ENCODE data around the gene KIF11. TPM values are rescaled to one million over a fixed set of nuclear protein-coding genes. Genes with fewer than 3 reads are reported as not detected.

KIF11 gene
- total RNA-seq, 1 experiment from 2014 or later, result 33.8 TPM

DNA sequence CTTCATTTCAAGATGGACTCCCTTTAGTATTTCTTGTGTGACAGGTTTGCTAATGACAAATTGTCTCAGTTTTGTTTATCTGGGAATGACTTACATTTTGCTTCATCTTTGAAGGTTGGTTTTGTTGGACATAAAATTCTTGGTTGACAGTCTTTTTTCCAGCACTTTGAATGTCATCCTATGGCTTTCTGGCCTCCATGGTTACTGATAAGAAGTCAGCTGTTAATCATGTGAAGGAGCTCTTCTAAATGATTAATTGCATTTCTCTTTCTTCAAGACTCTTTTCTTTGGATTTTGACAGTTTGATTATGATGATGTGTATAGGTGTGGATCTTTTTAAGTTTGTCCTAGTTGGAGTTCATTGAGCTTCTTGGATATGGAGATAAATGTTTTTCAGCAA is 69.9 kb downstream of the KIF11 start:
- TF ChIP-seq EZH2 (IDR thresholded peaks at IDR 0.05), result no peak
- no peak overlapping the region for H3K27ac ChIP-seq (ENCODE audit: low read depth, low read length)
- no peak overlapping the region for H3K4me3 ChIP-seq (replicated peaks in 1 of 2; ENCODE audit: low read depth in 1 of 2, low read length in 2 of 2)
- no peaks in the 10 kb centered on the region for H4K20me1 ChIP-seq (ENCODE audit: insufficient read depth)
- H3K36me3 ChIP-seq (ENCODE audit: control insufficient read depth in 1 of 2, insufficient read depth in 2 of 2, low read length in 2 of 2), result no peaks in the 10 kb centered on the region
- H3K9ac ChIP-seq (ENCODE audit: low read length), result no peak overlapping the region
- no peaks in the 10 kb centered on the region for H3K79me2 ChIP-seq (ENCODE audit: insufficient read depth, low read length)
- no peaks in the 10 kb centered on the region for H3K27me3 ChIP-seq (ENCODE audit: insufficient read depth, low read length)
- H3K4me2 ChIP-seq (ENCODE audit: low read length), result no peak overlapping the region
- no peaks in the 10 kb centered on the region for H3K4me1 ChIP-seq (ENCODE audit: control insufficient read depth in 1 of 2, insufficient read depth in 2 of 2, low read length in 2 of 2)
- ATAC-seq, result no peak
- no peaks in the 10 kb centered on the region for H3K9me2 ChIP-seq (ENCODE audit: insufficient read depth)
- BruUV-seq (replicated peaks), result no TSS peak
- ChIA-PET POLR2A (no interaction called here), RAD21 (ENCODE audit: low non-redundant PET in 1 of 2, low total read pairs in 2 of 2, uncharacterized antibody in 2 of 2, unreplicated experiment in 2 of 2) (no interaction called here), CTCF (no interaction called here)
- no peaks in the 10 kb centered on the region; a peak in 1 of 4 replicates for H3K9me3 ChIP-seq (ENCODE audit: control insufficient read depth in 1 of 2, insufficient read depth in 1 of 2, low read depth in 1 of 2, low read length in 2 of 2)
- H2AFZ ChIP-seq (ENCODE audit: low read depth, low read length, poor library complexity, severe bottlenecking), result no peak overlapping the region
- no peak for DNase-seq (ENCODE audit: low read depth, low spot score)
- intact Hi-C loops (cut with micrococcal nuclease), result no loop called here

- Histone ChIP-seq H3K9me2 (ENCODE audit: insufficient read depth) (no peaks in the 10 kb centered on the region), H3K27me3 (ENCODE audit: insufficient read depth, low read length) (no peaks in the 10 kb centered on the region), H3K4me3 (replicated peaks in 1 of 2; ENCODE audit: low read depth in 1 of 2, low read length in 2 of 2) (no peak overlapping the region), H3K36me3 (ENCODE audit: control insufficient read depth in 1 of 2, insufficient read depth in 2 of 2, low read length in 2 of 2) (no peaks in the 10 kb centered on the region), H3K4me2 (ENCODE audit: low read length) (no peak overlapping the region), H3K79me2 (ENCODE audit: insufficient read depth, low read length) (no peaks in the 10 kb centered on the region), H3K9ac (ENCODE audit: low read length) (no peak overlapping the region), H3K4me1 (ENCODE audit: control insufficient read depth in 1 of 2, insufficient read depth in 2 of 2, low read length in 2 of 2) (no peaks in the 10 kb centered on the region), H3K9me3 (ENCODE audit: control insufficient read depth in 1 of 2, insufficient read depth in 1 of 2, low read depth in 1 of 2, low read length in 2 of 2) (no peaks in the 10 kb centered on the region; a peak in 1 of 4 replicates), H3K27ac (ENCODE audit: low read depth, low read length) (no peak overlapping the region), H4K20me1 (ENCODE audit: insufficient read depth) (no peaks in the 10 kb centered on the region), H2AFZ (ENCODE audit: low read depth, low read length, poor library complexity, severe bottlenecking) (no peak overlapping the region)
- no TSS peak for BruUV-seq (replicated peaks)
- intact Hi-C loops (cut with micrococcal nuclease), result no loop called here
- TF ChIP-seq SP1 (IDR thresholded peaks at IDR 0.05; ENCODE audit: low read depth) (no peak), FOSL1 (IDR thresholded peaks at IDR 0.05; ENCODE audit: low read depth) (no peak), EGR1 (IDR thresholded peaks at IDR 0.05; ENCODE audit: low read depth) (no peak), RAD21 (IDR thresholded peaks at IDR 0.05; ENCODE audit: low read depth) (no peak)
- CTCF ChIA-PET, result no interaction called here
- POLR2A ChIA-PET, result no interaction called here
- RAD21 ChIA-PET (ENCODE audit: low non-redundant PET in 1 of 2, low total read pairs in 2 of 2, uncharacterized antibody in 2 of 2, unreplicated experiment in 2 of 2), result no interaction called here
- DNase-seq (ENCODE audit: low read depth, low spot score), result no peak
- no peak for ATAC-seq
Measured at GRCh38 chr10:92664322-92664721, 71.4 kb downstream of the KIF11 start.

- intact Hi-C loops (cut with micrococcal nuclease), result no loop called here
- Histone ChIP-seq H2AFZ (ENCODE audit: low read depth, low read length, poor library complexity, severe bottlenecking) (no peak overlapping the region), H3K36me3 (ENCODE audit: control insufficient read depth in 1 of 2, insufficient read depth in 2 of 2, low read length in 2 of 2) (no peaks in the 10 kb centered on the region), H3K9me2 (ENCODE audit: insufficient read depth) (no peaks in the 10 kb centered on the region), H3K79me2 (ENCODE audit: insufficient read depth, low read length) (no peaks in the 10 kb centered on the region), H3K9ac (ENCODE audit: low read length) (no peak overlapping the region), H3K4me3 (replicated peaks in 1 of 2; ENCODE audit: low read depth in 1 of 2, low read length in 2 of 2) (no peak overlapping the region), H3K27ac (ENCODE audit: low read depth, low read length) (no peak overlapping the region), H3K27me3 (ENCODE audit: insufficient read depth, low read length) (no peaks in the 10 kb centered on the region), H3K4me2 (ENCODE audit: low read length) (no peak overlapping the region), H3K9me3 (ENCODE audit: control insufficient read depth in 1 of 2, insufficient read depth in 1 of 2, low read depth in 1 of 2, low read length in 2 of 2) (no peaks in the 10 kb centered on the region; a peak in 1 of 4 replicates), H3K4me1 (ENCODE audit: control insufficient read depth in 1 of 2, insufficient read depth in 2 of 2, low read length in 2 of 2) (no peaks in the 10 kb centered on the region), H4K20me1 (ENCODE audit: insufficient read depth) (no peaks in the 10 kb centered on the region)
- ChIA-PET RAD21 (ENCODE audit: low non-redundant PET in 1 of 2, low total read pairs in 2 of 2, uncharacterized antibody in 2 of 2, unreplicated experiment in 2 of 2) (no interaction called here), CTCF (no interaction called here), POLR2A (no interaction called here)
- DNase-seq (ENCODE audit: low read depth, low spot score), result no peak
- no peak for ATAC-seq
- no TSS peak for BruUV-seq (replicated peaks)
- TF ChIP-seq EZH2phosphoT487 (IDR thresholded peaks at IDR 0.05; ENCODE audit: borderline replicate concordance), result no peak
- TF ChIP-seq CBX3 (IDR thresholded peaks at IDR 0.05; ENCODE audit: low read depth), result no peak
- no peak for TF ChIP-seq ZFX (IDR thresholded peaks at IDR 0.05)
- TF ChIP-seq RAD21 (IDR thresholded peaks at IDR 0.05; ENCODE audit: low read depth), result no peak
- TF ChIP-seq POLR2A (IDR thresholded peaks at IDR 0.05; ENCODE audit: borderline replicate concordance, extremely low read depth, insufficient read depth, insufficient read length), result no peak
- TF ChIP-seq YY1 (IDR thresholded peaks at IDR 0.05; ENCODE audit: extremely low read depth, insufficient replicate concordance, low read depth, low read length), result no peak
- TF ChIP-seq POLR2AphosphoS5 (IDR thresholded peaks at IDR 0.05; ENCODE audit: low read depth, low read length), result no peak
- no peak for TF ChIP-seq JUND (IDR thresholded peaks at IDR 0.05)
- no peak for TF ChIP-seq CTCF (IDR thresholded peaks at IDR 0.05 in 2 of 3, conservative IDR thresholded peaks at IDR 0.05 in 1 of 3; ENCODE audit: borderline replicate concordance in 1 of 3, insufficient read depth in 1 of 3, low read depth in 2 of 3, low read length in 2 of 3)
- TF ChIP-seq, protein P1, sequence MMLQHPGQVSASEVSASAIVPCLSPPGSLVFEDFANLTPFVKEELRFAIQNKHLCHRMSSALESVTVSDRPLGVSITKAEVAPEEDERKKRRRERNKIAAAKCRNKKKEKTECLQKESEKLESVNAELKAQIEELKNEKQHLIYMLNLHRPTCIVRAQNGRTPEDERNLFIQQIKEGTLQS (IDR thresholded peaks at IDR 0.05), result no peak
- no peak for TF ChIP-seq EGR1 (IDR thresholded peaks at IDR 0.05; ENCODE audit: low read depth)
- no peak for TF ChIP-seq ZNF274 (IDR thresholded peaks at IDR 0.05; ENCODE audit: low read depth, low read length)
Measured at GRCh38 chr10:92667078-92667477, 74.1 kb downstream of the KIF11 start.
